T-cell (primary cell): ENCODE data around the gene SNX32. TPM values are rescaled to one million over a fixed set of nuclear protein-coding genes. Genes with fewer than 3 reads are reported as not detected.
"Not testable (repeated sequence)": the region's sequence is repeated elsewhere in the genome, so short reads cannot be mapped to it uniquely, and the experiment has no call there.

Experiments
- ATAC-seq, 4 experiments: fragments of 200-7000 bp in 3 of 4; fragments of 150-1000 bp in 1 of 4; cut with Tn5 transposase; replicated peaks in 1 of 4; 1 replicate in 3 of 4; 2 replicates in 1 of 4; pipeline ENCODE4 v1.10.0; 2021; ENCODE audit warnings: moderate library complexity in 3 of 4, mild to moderate bottlenecking in 2 of 4, moderate number of reproducible peaks in 1 of 4
- CTCF ChIA-PET, 2 donors: fragments of 300-600 bp; sonication (Branson Sonifier 250); formaldehyde crosslinking; loops; one replicate each; lab custom pipeline; 2022; ENCODE audit warnings: antibody characterized with exemption in 2 of 2; lab: Charles Lee
- POLR2A ChIA-PET, 2 donors: fragments of 300-600 bp; sonication (Branson Sonifier 250); formaldehyde crosslinking; loops; one replicate each; lab custom pipeline; 2022; ENCODE audit warnings: antibody characterized with exemption in 2 of 2; lab: Charles Lee
- DNase-seq, 35 experiments: peaks; one replicate each; pipeline versions ENCODE4 v3.0.0 to v3.0.0-alpha.2; 2013 to 2023
- H3K27ac ChIP-seq: one replicate; pipeline ENCODE4 v1.5.1; 2013; ENCODE audit warnings: low read length
- H3K27me3 ChIP-seq, 2 experiments: replicated peaks in 1 of 2; 1 replicate in 1 of 2; 2 replicates in 1 of 2; pipeline versions ENCODE4 v1.6.1 to v1.7.0; 2013; ENCODE audit warnings: low read length in 1 of 2, mixed read lengths in 1 of 2; ENCODE audit not compliant: control insufficient read depth in 2 of 2, insufficient read depth in 2 of 2; ENCODE audit errors: extremely low read depth in 1 of 2
- H3K36me3 ChIP-seq, 2 donors: 1 replicate in 1 of 2; 2 replicates in 1 of 2; pipeline versions ENCODE4 v1.6.1 to v1.7.0; 2013; ENCODE audit warnings: low read length in 1 of 2; ENCODE audit not compliant: control insufficient read depth in 2 of 2, insufficient read depth in 1 of 2; ENCODE audit errors: extremely low read depth in 1 of 2
- H3K4me1 ChIP-seq, 2 experiments: 1 replicate in 1 of 2; 2 replicates in 1 of 2; pipeline versions ENCODE4 v1.6.1 to v1.7.0; 2013; ENCODE audit warnings: low read length in 2 of 2, mixed read lengths in 1 of 2; ENCODE audit not compliant: insufficient read depth in 2 of 2, control insufficient read depth in 1 of 2; ENCODE audit errors: extremely low read depth in 1 of 2
- H3K4me3 ChIP-seq, 2 donors: 1 replicate in 1 of 2; 2 replicates in 1 of 2; pipeline versions ENCODE4 v1.5.1 to v1.7.0; 2013; ENCODE audit warnings: mild to moderate bottlenecking in 2 of 2, low read length in 1 of 2, moderate library complexity in 1 of 2; ENCODE audit not compliant: control insufficient read depth in 1 of 2; ENCODE audit errors: extremely low read depth in 1 of 2
- H3K9me3 ChIP-seq: 2 replicates; pipeline ENCODE4 v1.7.0; 2013
- H3K27ac Mint-ChIP-seq, 2 donors: one replicate each; pipeline ENCODE4 v1.8.0; 2020 to 2021; ENCODE audit warnings: mild to moderate bottlenecking in 2 of 2, mixed read lengths in 2 of 2
- H3K27me3 Mint-ChIP-seq, 2 donors: one replicate each; pipeline ENCODE4 v1.8.0; 2021 to 2022; ENCODE audit warnings: mixed read lengths in 2 of 2
- H3K36me3 Mint-ChIP-seq: one replicate; pipeline ENCODE4 v1.8.0; 2021; ENCODE audit warnings: mixed read lengths
- H3K4me1 Mint-ChIP-seq, 3 donors: one replicate each; pipeline ENCODE4 v1.8.0; 2020 to 2022; ENCODE audit warnings: mixed read lengths in 3 of 3, mild to moderate bottlenecking in 1 of 3
- H3K4me3 Mint-ChIP-seq, 3 donors: one replicate each; pipeline ENCODE4 v1.8.0; 2020 to 2022; ENCODE audit warnings: mild to moderate bottlenecking in 3 of 3, mixed read lengths in 3 of 3, moderate library complexity in 3 of 3
- H3K9me3 Mint-ChIP-seq, 3 donors: one replicate each; pipeline ENCODE4 v1.8.0; 2020 to 2022; ENCODE audit warnings: mixed read lengths in 3 of 3
- WGBS: methylation state at CpG from one replicate; pipeline ENCODE4 v1.1.5; 2013; ENCODE audit warnings: missing lambda C conversion rate; ENCODE audit not compliant: insufficient coverage; 5-methylcytosine and 5-hydroxymethylcytosine counted together
- total RNA-seq, 35 experiments: library from RNA in 6 of 35; stranded (reverse) in 6 of 35; fragments of 120-200 nt in 1 of 35; gene quantifications; one replicate each; pipeline versions ENCODE4 v1.2.1 to v1.2.4 and lab custom pipeline; 2013 to 2026

Gene SNX32
- total RNA-seq, 5 donors from 2014 or later (not counting 1 experiment from before 2014, with no cell fraction given): 0.26 to 1.4 (median 1.2) TPM

DNA sequence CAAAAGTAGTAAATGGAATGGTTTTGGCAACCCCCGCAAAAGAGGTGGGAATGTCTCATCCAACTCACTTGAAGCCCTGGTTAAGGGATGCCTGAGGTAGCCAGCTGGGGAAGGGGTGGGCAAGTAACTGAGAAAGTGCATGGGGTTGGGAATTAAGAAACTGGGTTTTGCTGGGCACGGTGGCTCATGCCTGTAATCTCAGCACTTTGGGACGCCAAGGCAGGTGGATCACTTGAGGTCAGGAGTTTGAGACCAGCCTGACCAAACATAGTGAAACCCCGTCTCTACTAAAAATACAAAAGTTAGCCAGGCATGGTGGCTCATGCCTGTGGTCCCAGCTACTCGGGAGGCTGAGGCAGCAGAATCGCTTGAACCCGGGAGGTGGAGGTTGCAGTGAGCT is 14.9 kb downstream of the SNX32 start:
- CTCF ChIA-PET: interaction anchor here in 1 of 2 donors (0.6 to 1.0 kb wide), 2 partner anchors 11 to 19 kb away, joined by 3 read pairs; no protein-coding TSS in a partner anchor
- H3K4me3 Mint-ChIP-seq, H3K9me3 ChIP-seq, DNase-seq, H3K4me1 ChIP-seq, H3K27ac ChIP-seq, H3K27me3 Mint-ChIP-seq, H3K9me3 Mint-ChIP-seq, H3K27me3 ChIP-seq, H3K4me1 Mint-ChIP-seq, ATAC-seq, H3K4me3 ChIP-seq: not testable (repeated sequence)
- Mint-ChIP-seq H3K27ac (peak overlapping the region in 1 of 2 donors; percentile 8), H3K36me3 (peaks cover 18% of the 10 kb centered on the region)
- H3K36me3 ChIP-seq: peaks cover 10 to 32% of the 10 kb centered on the region in 2 donors
- 75% methylated on average over 5 of the region's 7 CpGs for WGBS
- POLR2A ChIA-PET: interaction anchor here (0.6 to 0.7 kb wide), 2 partner anchors 265 to 498 kb away, joined by 3 to 4 read pairs; no protein-coding TSS in a partner anchor

DNA sequence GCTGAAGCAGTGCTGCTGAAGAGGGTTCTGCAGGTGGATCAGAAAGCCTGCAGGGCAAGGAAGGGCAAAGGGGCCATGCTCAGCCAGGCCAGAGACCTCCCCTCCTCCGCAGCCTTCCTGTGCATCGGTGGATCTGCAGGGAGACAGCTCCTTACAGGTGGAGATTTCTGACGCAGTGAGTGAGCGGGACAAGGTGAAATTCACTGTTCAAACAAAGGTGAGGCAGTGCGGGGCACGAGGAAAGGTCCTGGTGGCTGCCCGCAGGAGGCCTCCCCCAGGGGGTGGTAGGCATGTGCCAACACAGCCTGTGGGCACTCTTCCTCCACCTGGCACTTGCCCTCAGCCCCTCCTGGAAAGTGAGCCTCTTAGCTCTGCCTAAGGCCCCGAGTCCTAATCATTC is 15.6 kb downstream of the SNX32 start:
- no peak overlapping the region for H3K27ac ChIP-seq
- peaks cover 12 to 16% (median 15%) of the 10 kb centered on the region in 3 donors for H3K4me1 Mint-ChIP-seq
- H3K36me3 ChIP-seq: peaks cover 10 to 39% of the 10 kb centered on the region in 2 donors
- no peaks in the 10 kb centered on the region for H3K27me3 ChIP-seq
- WGBS: 91% methylated on average over 7 of the region's 8 CpGs
- no peaks in the 10 kb centered on the region for H3K27me3 Mint-ChIP-seq
- H3K9me3 Mint-ChIP-seq: no peaks in the 10 kb centered on the region
- no peak for DNase-seq
- ChIA-PET POLR2A (no interaction called here), CTCF (interaction anchor here in 1 of 2 donors (0.7 to 1.0 kb wide), 2 partner anchors 11 to 126 kb away, joined by 4 to 5 read pairs; partner anchors contain the start of gene MUS81)
- H3K27ac Mint-ChIP-seq: peak overlapping the region; percentile 39 to 57
- no peak for ATAC-seq
- no peak overlapping the region for H3K4me3 Mint-ChIP-seq
- peaks cover 0 to 14% of the 10 kb centered on the region in 2 experiments for H3K4me1 ChIP-seq
- H3K4me3 ChIP-seq: no peak overlapping the region
- no peaks in the 10 kb centered on the region for H3K9me3 ChIP-seq
- peaks cover 24% of the 10 kb centered on the region for H3K36me3 Mint-ChIP-seq

DNA sequence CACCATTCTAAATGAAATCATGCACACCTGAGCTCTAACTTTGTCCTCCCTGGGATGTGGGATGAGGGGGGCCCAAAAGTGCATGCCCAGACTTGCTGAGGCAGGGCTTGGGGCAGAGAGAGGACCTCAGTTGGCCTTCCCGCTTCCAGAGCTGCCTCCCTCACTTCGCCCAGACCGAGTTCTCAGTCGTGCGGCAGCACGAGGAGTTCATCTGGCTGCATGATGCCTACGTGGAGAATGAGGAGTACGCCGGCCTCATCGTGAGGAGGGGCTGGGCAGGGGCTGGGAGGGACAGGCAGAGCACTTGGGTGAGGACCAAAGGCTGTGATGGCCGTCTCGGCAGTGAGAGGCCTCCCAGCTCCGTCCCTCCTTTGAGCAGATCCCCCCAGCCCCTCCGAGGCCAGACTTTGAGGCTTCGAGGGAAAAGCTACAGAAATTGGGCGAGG is 16.0 kb downstream of the SNX32 start:
- CTCF ChIA-PET: interaction anchor here in 1 of 2 donors (0.7 to 1.0 kb wide), 2 partner anchors 10 to 126 kb away, joined by 4 to 5 read pairs; partner anchors contain the start of gene MUS81
- Histone ChIP-seq H3K27ac (no peak overlapping the region), H3K4me1 (peaks cover 0 to 18% of the 10 kb centered on the region in 2 experiments), H3K4me3 (no peak overlapping the region), H3K27me3 (no peaks in the 10 kb centered on the region), H3K36me3 (peaks cover 13 to 43% of the 10 kb centered on the region in 2 donors), H3K9me3 (no peaks in the 10 kb centered on the region)
- peaks cover 16 to 20% (median 19%) of the 10 kb centered on the region in 3 donors for H3K4me1 Mint-ChIP-seq
- peaks cover 29% of the 10 kb centered on the region for H3K36me3 Mint-ChIP-seq
- POLR2A ChIA-PET: no interaction called here
- no peaks in the 10 kb centered on the region for H3K9me3 Mint-ChIP-seq
- DNase-seq (no peak), ATAC-seq (no peak)
- peak overlapping the region in 1 of 2 donors; percentile 39 for H3K27ac Mint-ChIP-seq
- no peaks in the 10 kb centered on the region for H3K27me3 Mint-ChIP-seq
- WGBS: 84% methylated on average over 10 of the region's 16 CpGs
- H3K4me3 Mint-ChIP-seq: no peak overlapping the region

DNA sequence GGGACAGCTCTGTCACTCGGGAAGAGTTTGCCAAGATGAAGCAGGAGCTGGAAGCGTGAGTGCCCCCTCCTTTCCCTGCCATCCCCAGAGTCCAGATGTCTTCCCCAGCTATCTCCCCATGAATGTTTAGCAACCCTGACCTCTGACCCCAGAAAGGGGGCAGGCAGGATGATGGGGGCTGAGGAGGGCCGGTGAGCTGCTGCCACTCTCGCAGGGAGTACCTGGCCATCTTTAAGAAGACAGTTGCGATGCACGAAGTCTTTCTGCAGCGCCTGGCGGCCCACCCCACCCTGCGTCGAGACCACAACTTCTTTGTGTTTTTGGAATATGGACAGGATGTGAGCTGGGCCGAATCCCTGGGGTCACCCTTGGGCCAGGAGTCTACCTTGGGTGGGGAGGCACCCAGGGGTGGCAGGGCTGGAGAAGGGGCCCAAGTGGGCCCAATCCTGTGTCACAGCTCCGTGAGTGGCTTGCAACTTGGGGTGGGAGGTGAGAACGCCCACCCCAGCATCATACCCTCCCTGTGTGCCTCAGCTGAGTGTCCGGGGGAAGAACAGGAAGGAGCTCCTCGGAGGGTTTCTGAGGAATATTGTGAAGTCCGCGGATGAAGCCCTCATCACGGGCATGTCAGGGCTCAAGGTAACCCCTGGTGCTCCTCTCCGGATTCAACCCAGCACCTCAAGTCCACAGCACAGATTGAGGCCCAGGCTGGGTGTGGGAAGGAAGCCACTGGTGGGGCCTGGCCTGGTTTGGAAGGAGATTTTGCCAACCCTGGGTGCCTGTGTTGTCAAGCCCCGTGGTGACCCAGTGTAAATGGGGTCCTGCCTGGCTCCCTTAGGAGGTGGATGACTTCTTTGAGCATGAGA is 16.7 kb downstream of the SNX32 start:
- ATAC-seq (peak in 1 of 4 experiments; percentile 14), DNase-seq (no peak)
- Mint-ChIP-seq H3K4me3 (no peak overlapping the region), H3K27me3 (no peaks in the 10 kb centered on the region), H3K4me1 (peaks cover 18 to 24% (median 24%) of the 10 kb centered on the region in 3 donors), H3K9me3 (no peaks in the 10 kb centered on the region), H3K36me3 (peaks cover 33% of the 10 kb centered on the region), H3K27ac (no peak overlapping the region)
- WGBS: 82% methylated on average over 8 of the region's 20 CpGs
- H3K4me1 ChIP-seq: peaks cover under 1 to 25% of the 10 kb centered on the region in 2 experiments
- no peak overlapping the region for H3K27ac ChIP-seq
- CTCF ChIA-PET: interaction anchor here in 1 of 2 donors (1.0 to 1.1 kb wide), 2 partner anchors 10 to 38 kb away, joined by 3 to 4 read pairs; partner anchors contain the start of genes FIBP and MUS81
- peaks cover 19 to 50% of the 10 kb centered on the region in 2 donors for H3K36me3 ChIP-seq
- H3K9me3 ChIP-seq: no peaks in the 10 kb centered on the region
- POLR2A ChIA-PET: interaction anchor here in 1 of 2 donors (0.6 kb wide), 1 partner anchor 85 kb away, joined by 3 read pairs; no protein-coding TSS in a partner anchor
- no peak overlapping the region for H3K4me3 ChIP-seq
- H3K27me3 ChIP-seq: no peaks in the 10 kb centered on the region

DNA sequence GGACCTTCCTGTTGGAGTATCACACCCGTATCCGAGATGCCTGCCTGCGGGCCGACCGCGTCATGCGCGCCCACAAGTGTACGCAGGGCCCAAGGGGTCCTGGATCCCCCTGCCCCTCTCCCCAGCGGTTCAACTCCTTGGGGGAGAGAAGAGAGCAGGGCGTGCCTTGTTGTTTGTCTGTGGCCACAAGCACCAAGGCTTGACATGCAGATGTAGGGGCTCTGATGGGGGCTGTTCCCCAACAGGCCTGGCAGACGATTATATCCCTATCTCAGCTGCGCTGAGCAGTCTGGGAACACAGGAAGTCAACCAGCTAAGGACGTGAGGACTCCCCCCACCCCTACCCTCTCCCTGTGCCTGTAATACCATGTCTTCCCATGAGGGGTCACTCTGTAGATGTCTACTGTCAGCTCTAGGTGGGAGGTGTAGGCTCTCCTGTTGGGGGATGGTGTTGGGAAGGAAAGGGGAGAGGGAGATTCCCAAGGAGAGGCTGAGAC is 17.4 kb downstream of the SNX32 start:
- H3K27ac Mint-ChIP-seq: no peak overlapping the region
- H3K4me1 Mint-ChIP-seq: peaks cover 23 to 31% (median 31%) of the 10 kb centered on the region in 3 donors
- no peaks in the 10 kb centered on the region for H3K9me3 ChIP-seq
- H3K27me3 Mint-ChIP-seq: no peaks in the 10 kb centered on the region
- no peak overlapping the region for H3K4me3 Mint-ChIP-seq
- no peak overlapping the region for H3K4me3 ChIP-seq
- ATAC-seq: peak in 1 of 4 experiments; percentile 14
- H3K36me3 ChIP-seq: peaks cover 21 to 56% of the 10 kb centered on the region in 2 donors
- peaks cover 8 to 31% of the 10 kb centered on the region in 2 experiments for H3K4me1 ChIP-seq
- H3K9me3 Mint-ChIP-seq: no peaks in the 10 kb centered on the region
- DNase-seq: no peak
- ChIA-PET CTCF (interaction anchor here in 1 of 2 donors (1.1 kb wide), 1 partner anchor 38 kb away, joined by 3 read pairs; the partner anchor contains the start of gene FIBP), POLR2A (interaction anchor here in 1 of 2 donors (0.6 kb wide), 1 partner anchor 85 kb away, joined by 3 read pairs; no protein-coding TSS in a partner anchor)
- no CpG with 5 or more reads among the region's 14 CpGs for WGBS
- H3K27me3 ChIP-seq: no peaks in the 10 kb centered on the region
- peaks cover 40% of the 10 kb centered on the region for H3K36me3 Mint-ChIP-seq
- no peak overlapping the region for H3K27ac ChIP-seq
